HG03045 (cell line): ENCODE data around the gene BNIPL.
A peak's percentile ranks its signal among the peaks of the same experiment; 100 is the strongest.

Experiments
- ATAC-seq: cut with Tn5 transposase; IDR thresholded peaks from one replicate; pipeline ENCODE4 v1.9.1; 2021; ENCODE audit warnings: mild to moderate bottlenecking, moderate library complexity; ENCODE audit not compliant: unreplicated experiment

The BNIPL gene

GRCh38 chr1:151009674-151010345 lies 26.6 kb upstream of the BNIPL start:
- ATAC-seq = no peak

- no peak for ATAC-seq
Measured at GRCh38 chr1:151010346-151010726, 26.1 kb upstream of the BNIPL start.

GRCh38 chr1:151011154-151011850 lies 25.1 kb upstream of the BNIPL start:
- no peak for ATAC-seq

GRCh38 chr1:151012684-151013471 lies 23.5 kb upstream of the BNIPL start:
- ATAC-seq = no peak

- no peak for ATAC-seq
Measured at GRCh38 chr1:151013518-151013917, 22.9 kb upstream of the BNIPL start.

GRCh38 chr1:151024540-151025146 lies 11.7 kb upstream of the BNIPL start:
- no peak for ATAC-seq

GRCh38 chr1:151026460-151026859 lies 9.9 kb upstream of the BNIPL start:
- no peak for ATAC-seq

- no peak for ATAC-seq
Measured at GRCh38 chr1:151032164-151032563, 4.2 kb upstream of the BNIPL start.

- no peak for ATAC-seq
Measured at GRCh38 chr1:151035167-151035566, 1.2 kb upstream of the BNIPL start.

GRCh38 chr1:151037032-151037431 lies 646 bp downstream of the BNIPL start:
- no peak for ATAC-seq

GRCh38 chr1:151039521-151039920 lies 3.1 kb downstream of the BNIPL start:
- no peak for ATAC-seq

GRCh38 chr1:151043163-151043562 lies 6.8 kb downstream of the BNIPL start:
- no peak for ATAC-seq

GRCh38 chr1:151047591-151047924 lies 11.2 kb downstream of the BNIPL start, which contains the start of gene C1orf56:
Gene C1orf56, plus strand, starts transcription at chr1:151047751. Its CDS starts 97 bp downstream, at chr1:151047848.
- peak; percentile 51 for ATAC-seq

GRCh38 chr1:151047925-151048644 lies 11.7 kb downstream of the BNIPL start:
- peak; percentile 46 for ATAC-seq

- no peak for ATAC-seq
Measured at GRCh38 chr1:151048645-151049032, 12.3 kb downstream of the BNIPL start.

GRCh38 chr1:151049458-151049857 lies 13.1 kb downstream of the BNIPL start:
- no peak for ATAC-seq

GRCh38 chr1:151050051-151050688 lies 13.8 kb downstream of the BNIPL start:
- ATAC-seq = no peak

GRCh38 chr1:151051356-151052009 lies 15.1 kb downstream of the BNIPL start:
- ATAC-seq = no peak

- ATAC-seq = no peak
Measured at GRCh38 chr1:151054971-151055547, 18.7 kb downstream of the BNIPL start.
